Right atrium auricular region (tissue), 2 donors: ENCODE measurements around the gene SCFD2. TPM values are rescaled to one million over a fixed set of nuclear protein-coding genes. Genes with fewer than 3 reads are reported as not detected.
"Not testable (repeated sequence)": the region's sequence is repeated elsewhere in the genome, so short reads cannot be mapped to it uniquely, and the experiment has no call there.

Experiments
- DNase-seq: peaks from one replicate; pipeline ENCODE4 v3.0.0-alpha.2; 2019; ENCODE audit warnings: low spot score
- H3K27ac ChIP-seq, 2 donors: fragments of 200-600 bp; sonication (generic); 1 replicate in 1 of 2; 2 replicates in 1 of 2; pipeline ENCODE4 v1.5.1; 2016 to 2019
- H3K27me3 ChIP-seq, 2 donors: fragments of 200-600 bp; sonication (generic); one replicate each; pipeline versions ENCODE4 v1.5.1 to v1.6.0; 2017 to 2019
- H3K36me3 ChIP-seq: fragments of 200-600 bp; sonication (generic); one replicate; pipeline ENCODE4 v1.5.1; 2016
- H3K4me1 ChIP-seq, 2 donors: fragments of 200-600 bp; sonication (generic); one replicate each; pipeline versions ENCODE4 v1.5.1 to v1.6.0; 2017 to 2019
- H3K4me3 ChIP-seq, 2 donors: fragments of 200-600 bp; sonication (generic); 1 replicate in 1 of 2; 2 replicates in 1 of 2; pipeline ENCODE4 v1.5.1; 2017 to 2019; ENCODE audit warnings: mild to moderate bottlenecking in 1 of 2, moderate library complexity in 1 of 2
- H3K9me3 ChIP-seq, 2 donors: fragments of 200-600 bp; sonication (generic); one replicate each; pipeline ENCODE4 v1.5.1; 2019
- CTCF ChIP-seq, 2 donors: fragments of 200-600 bp; sonication (generic); IDR thresholded peaks; one replicate each; pipeline ENCODE4 v1.5.1; 2019; ENCODE audit warnings: antibody characterized with exemption in 2 of 2
- total RNA-seq, 2 donors: library from RNA; depleted of rRNA; stranded (reverse); fragments of >200 nt; gene quantifications; one replicate each; pipeline ENCODE4 v1.1.0, GENCODE V29; 2016

The SCFD2 gene
- total RNA-seq, 2 donors from 2014 or later, result 8.1 to 9.4 TPM

- Histone ChIP-seq H3K4me1 (no peaks in the 10 kb centered on the region), H3K4me3 (no peak overlapping the region), H3K27ac (no peak overlapping the region), H3K36me3 (no peaks in the 10 kb centered on the region), H3K9me3 (no peaks in the 10 kb centered on the region), H3K27me3 (no peaks in the 10 kb centered on the region)
- TF ChIP-seq CTCF (IDR thresholded peaks at IDR 0.05), result no peak
- no peak for DNase-seq
Measured at GRCh38 chr4:53141308-53141707, 224.6 kb downstream of the SCFD2 start.

GRCh38 chr4:53139256-53139655 is 226.6 kb downstream of the SCFD2 start:
- H3K4me1 ChIP-seq, DNase-seq, H3K4me3 ChIP-seq, H3K27ac ChIP-seq, H3K9me3 ChIP-seq, H3K36me3 ChIP-seq, H3K27me3 ChIP-seq: not testable (repeated sequence)

- no peak for TF ChIP-seq CTCF (IDR thresholded peaks at IDR 0.05)
- Histone ChIP-seq H3K27ac (no peak overlapping the region), H3K4me3 (no peak overlapping the region), H3K4me1 (no peaks in the 10 kb centered on the region), H3K9me3 (no peaks in the 10 kb centered on the region), H3K36me3 (no peaks in the 10 kb centered on the region), H3K27me3 (no peaks in the 10 kb centered on the region)
- DNase-seq, result no peak
Measured at GRCh38 chr4:53137468-53137867, 228.4 kb downstream of the SCFD2 start.

DNA sequence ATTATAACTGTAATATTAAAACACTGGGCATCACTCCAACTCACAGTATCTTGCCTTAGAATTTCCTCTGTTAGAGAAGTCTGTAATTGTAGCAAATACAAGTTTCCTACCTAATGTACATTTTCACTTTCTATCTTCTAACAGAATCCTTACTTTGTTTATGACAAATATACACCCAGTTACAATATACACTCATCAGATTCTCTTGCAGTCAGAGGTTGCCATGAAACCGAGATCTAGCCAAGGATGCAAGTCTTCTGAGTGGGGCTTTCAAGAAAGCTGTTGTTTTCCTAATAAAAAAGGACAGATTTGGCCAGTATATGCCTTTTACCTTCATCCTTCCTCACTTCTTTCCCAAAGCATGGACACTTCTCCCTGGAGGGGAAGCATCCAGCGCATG is 228.9 kb downstream of the SCFD2 start:
- no peaks in the 10 kb centered on the region for H3K36me3 ChIP-seq
- TF ChIP-seq CTCF (IDR thresholded peaks at IDR 0.05), result no peak
- no peaks in the 10 kb centered on the region for H3K4me1 ChIP-seq
- no peak overlapping the region for H3K27ac ChIP-seq
- H3K9me3 ChIP-seq, result no peaks in the 10 kb centered on the region
- H3K27me3 ChIP-seq, result no peaks in the 10 kb centered on the region
- DNase-seq, result no peak
- no peak overlapping the region for H3K4me3 ChIP-seq

DNA sequence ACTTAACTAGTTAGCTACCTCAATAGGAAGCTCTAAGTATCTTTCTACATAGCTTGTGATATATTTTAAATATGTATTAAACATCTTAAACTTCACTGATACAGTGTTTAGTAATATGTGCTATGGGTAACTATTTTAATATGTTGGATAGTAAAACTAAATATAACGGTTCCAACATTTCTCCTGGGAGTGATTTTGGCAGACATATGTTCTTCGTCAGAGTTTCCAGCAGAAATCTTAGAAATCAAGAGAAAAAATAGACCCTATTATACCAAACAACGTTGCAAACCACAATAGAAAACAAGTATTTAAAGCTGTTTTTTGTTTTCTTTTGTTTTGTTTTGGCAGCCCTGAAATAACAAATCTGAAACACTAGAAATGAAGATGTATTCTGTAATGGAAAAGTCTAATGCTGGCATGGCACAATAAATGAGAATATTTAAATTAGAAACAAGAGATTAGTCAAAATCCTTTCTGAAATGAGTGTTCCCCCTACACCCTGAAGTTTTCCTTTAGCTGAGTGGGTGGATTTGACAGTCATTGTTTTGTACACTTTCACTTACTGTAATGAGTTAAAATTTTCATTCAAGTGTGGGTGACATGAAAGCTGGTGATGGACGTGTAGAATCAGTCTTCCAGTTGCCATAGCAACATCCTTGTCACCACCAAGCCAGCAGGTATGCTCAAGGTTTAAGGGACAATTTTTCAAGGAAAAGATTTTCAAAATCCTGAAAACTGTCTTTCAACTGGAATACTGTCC is 233.5 kb downstream of the SCFD2 start:
- Histone ChIP-seq H3K4me1 (peaks cover 0 to 33% of the 10 kb centered on the region in 2 donors), H3K36me3 (no peaks in the 10 kb centered on the region), H3K4me3 (no peak overlapping the region), H3K9me3 (no peaks in the 10 kb centered on the region), H3K27ac (no peak overlapping the region), H3K27me3 (no peaks in the 10 kb centered on the region)
- TF ChIP-seq CTCF (IDR thresholded peaks at IDR 0.05), result no peak
- no peak for DNase-seq

DNA sequence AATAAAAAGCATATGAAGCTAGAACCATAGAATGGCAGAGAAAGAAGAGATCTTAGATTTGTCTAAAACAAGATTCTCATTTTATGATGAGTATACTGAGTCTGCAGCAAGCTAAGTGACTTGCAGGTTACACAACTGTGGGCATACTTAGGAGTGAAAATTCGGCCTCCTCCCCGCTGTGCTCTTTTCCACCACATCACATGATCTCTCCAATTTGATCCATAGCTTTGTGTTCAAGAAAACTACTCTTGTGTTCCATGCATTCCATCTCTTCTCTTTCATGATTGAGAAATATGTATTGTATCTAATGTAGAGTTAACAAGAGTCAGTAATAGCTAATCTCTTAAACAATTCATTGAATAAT is 234.3 kb downstream of the SCFD2 start:
- H3K27ac ChIP-seq, result no peak overlapping the region
- H3K27me3 ChIP-seq, result no peaks in the 10 kb centered on the region
- no peak for DNase-seq
- TF ChIP-seq CTCF (IDR thresholded peaks at IDR 0.05), result no peak
- peaks cover 0 to 35% of the 10 kb centered on the region in 2 donors for H3K4me1 ChIP-seq
- no peaks in the 10 kb centered on the region for H3K9me3 ChIP-seq
- no peaks in the 10 kb centered on the region for H3K36me3 ChIP-seq
- H3K4me3 ChIP-seq, result no peak overlapping the region
